ENCODE data around the gene DMAC2L.

DMAC2L gene

DNA sequence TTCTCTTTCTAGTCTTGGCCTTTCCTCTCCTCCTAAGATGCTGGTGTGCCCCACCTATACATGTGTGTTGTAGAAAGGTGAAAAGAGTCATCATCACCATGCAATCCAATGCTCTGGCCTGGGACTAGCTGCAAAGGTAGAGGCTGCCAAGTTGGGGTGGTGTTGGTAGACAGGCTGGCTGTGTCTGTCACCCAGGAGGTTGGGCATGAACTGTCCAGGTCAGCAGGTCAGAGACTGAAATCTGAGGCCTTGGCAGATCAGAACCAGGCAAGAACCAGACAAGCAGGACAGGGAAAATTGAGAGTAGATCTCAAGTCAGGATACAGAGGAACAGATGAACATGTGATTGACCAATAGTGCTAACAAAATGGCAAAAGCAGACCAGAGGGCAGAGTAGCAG, 26.3 kb upstream of the DMAC2L start:
- Histone ChIP-seq H4K20me1 (ENCODE audit: low read depth, low read length) (no peaks in the 10 kb centered on the region), H2AFZ (ENCODE audit: low read depth, low read length, severe bottlenecking) (no peak overlapping the region), H3K4me3 (ENCODE audit: insufficient read depth, low read length, poor library complexity, severe bottlenecking) (no peak overlapping the region), H3K27ac (ENCODE audit: low read depth, low read length) (no peak overlapping the region), H3K27me3 (ENCODE audit: low read length) (no peaks in the 10 kb centered on the region), H3K9me2 (replicated peaks; ENCODE audit: insufficient read depth, low read length) (no peaks in the 10 kb centered on the region), H3K36me3 (ENCODE audit: low read length) (no peaks in the 10 kb centered on the region), H3F3A (ENCODE audit: insufficient read depth) (no peaks in the 10 kb centered on the region), H3K79me2 (ENCODE audit: insufficient read depth, low read length) (no peaks in the 10 kb centered on the region), H3K9ac (ENCODE audit: low read length) (no peak overlapping the region), H3K4me2 (ENCODE audit: low read depth, low read length, poor library complexity, severe bottlenecking) (no peak overlapping the region), H3K9me3 (ENCODE audit: insufficient read depth, low read length) (no peaks in the 10 kb centered on the region)
- TF ChIP-seq, protein P1, sequence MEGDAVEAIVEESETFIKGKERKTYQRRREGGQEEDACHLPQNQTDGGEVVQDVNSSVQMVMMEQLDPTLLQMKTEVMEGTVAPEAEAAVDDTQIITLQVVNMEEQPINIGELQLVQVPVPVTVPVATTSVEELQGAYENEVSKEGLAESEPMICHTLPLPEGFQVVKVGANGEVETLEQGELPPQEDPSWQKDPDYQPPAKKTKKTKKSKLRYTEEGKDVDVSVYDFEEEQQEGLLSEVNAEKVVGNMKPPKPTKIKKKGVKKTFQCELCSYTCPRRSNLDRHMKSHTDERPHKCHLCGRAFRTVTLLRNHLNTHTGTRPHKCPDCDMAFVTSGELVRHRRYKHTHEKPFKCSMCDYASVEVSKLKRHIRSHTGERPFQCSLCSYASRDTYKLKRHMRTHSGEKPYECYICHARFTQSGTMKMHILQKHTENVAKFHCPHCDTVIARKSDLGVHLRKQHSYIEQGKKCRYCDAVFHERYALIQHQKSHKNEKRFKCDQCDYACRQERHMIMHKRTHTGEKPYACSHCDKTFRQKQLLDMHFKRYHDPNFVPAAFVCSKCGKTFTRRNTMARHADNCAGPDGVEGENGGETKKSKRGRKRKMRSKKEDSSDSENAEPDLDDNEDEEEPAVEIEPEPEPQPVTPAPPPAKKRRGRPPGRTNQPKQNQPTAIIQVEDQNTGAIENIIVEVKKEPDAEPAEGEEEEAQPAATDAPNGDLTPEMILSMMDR (IDR thresholded peaks at IDR 0.05; ENCODE audit: insufficient read depth, low read length, poor library complexity, severe bottlenecking), result no peak
- TF ChIP-seq EZH2phosphoT487 (conservative IDR thresholded peaks at IDR 0.05; ENCODE audit: low read length), result no peak

DNA sequence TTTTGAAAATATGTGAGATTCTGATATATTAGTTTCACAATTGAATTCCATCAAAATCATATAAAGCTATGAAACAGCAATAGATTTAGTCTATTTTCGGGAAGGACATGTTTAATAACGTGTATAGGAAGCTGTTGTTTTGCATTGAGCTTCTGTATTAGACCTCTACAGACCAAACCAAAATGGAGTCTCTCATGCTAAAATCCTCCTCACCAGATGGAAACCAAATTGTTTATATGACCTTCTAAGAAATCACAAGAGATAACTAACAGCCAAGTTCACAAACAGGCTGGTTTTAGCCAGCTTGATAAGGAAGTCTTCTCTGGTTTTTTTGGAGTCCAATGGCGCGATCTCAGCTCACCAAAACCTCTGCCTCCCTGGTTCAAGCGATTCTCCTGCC, 24.0 kb upstream of the DMAC2L start:
- TF ChIP-seq EZH2phosphoT487 (conservative IDR thresholded peaks at IDR 0.05; ENCODE audit: low read length), result no peak
- TF ChIP-seq, protein P1 (IDR thresholded peaks at IDR 0.05; ENCODE audit: insufficient read depth, low read length, poor library complexity, severe bottlenecking), result no peak
- no peak overlapping the region for H2AFZ ChIP-seq (ENCODE audit: low read depth, low read length, severe bottlenecking)
- H3F3A ChIP-seq (ENCODE audit: insufficient read depth), result no peaks in the 10 kb centered on the region
- no peak overlapping the region for H3K9ac ChIP-seq (ENCODE audit: low read length)
- no peaks in the 10 kb centered on the region for H4K20me1 ChIP-seq (ENCODE audit: low read depth, low read length)
- H3K79me2 ChIP-seq (ENCODE audit: insufficient read depth, low read length), result no peaks in the 10 kb centered on the region
- no peak overlapping the region for H3K4me2 ChIP-seq (ENCODE audit: low read depth, low read length, poor library complexity, severe bottlenecking)
- H3K27me3 ChIP-seq (ENCODE audit: low read length), result no peaks in the 10 kb centered on the region
- H3K9me3 ChIP-seq (ENCODE audit: insufficient read depth, low read length), result no peaks in the 10 kb centered on the region
- H3K4me3 ChIP-seq (ENCODE audit: insufficient read depth, low read length, poor library complexity, severe bottlenecking), result no peak overlapping the region
- peaks cover 18% of the 10 kb centered on the region for H3K36me3 ChIP-seq (ENCODE audit: low read length)
- no peaks in the 10 kb centered on the region for H3K9me2 ChIP-seq (replicated peaks; ENCODE audit: insufficient read depth, low read length)
- no peak overlapping the region for H3K27ac ChIP-seq (ENCODE audit: low read depth, low read length)

DNA sequence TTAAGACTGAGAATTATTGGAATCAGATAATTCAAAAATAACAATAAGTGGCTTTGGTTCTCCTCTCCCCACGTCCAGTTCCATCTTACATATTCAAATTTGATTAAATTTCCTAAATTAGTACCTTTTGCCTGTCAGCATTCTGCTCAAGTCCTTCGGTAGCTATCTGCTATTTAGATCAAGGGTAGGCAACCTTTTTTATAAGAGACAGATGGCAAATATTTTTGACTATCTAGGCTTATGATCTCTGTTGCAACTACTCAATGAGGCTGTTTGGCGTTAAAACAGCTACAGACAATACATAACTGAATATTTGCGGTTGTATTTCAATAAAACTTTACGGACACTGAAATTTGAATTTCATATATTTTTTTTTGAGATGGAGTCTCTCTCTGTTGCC, 21.8 kb upstream of the DMAC2L start:
- Histone ChIP-seq H3K79me2 (ENCODE audit: insufficient read depth, low read length) (no peaks in the 10 kb centered on the region), H4K20me1 (ENCODE audit: low read depth, low read length) (no peaks in the 10 kb centered on the region), H3K36me3 (ENCODE audit: low read length) (peaks cover 20% of the 10 kb centered on the region), H2AFZ (ENCODE audit: low read depth, low read length, severe bottlenecking) (no peak overlapping the region), H3K27ac (ENCODE audit: low read depth, low read length) (no peak overlapping the region), H3K9me3 (ENCODE audit: insufficient read depth, low read length) (no peaks in the 10 kb centered on the region), H3K27me3 (ENCODE audit: low read length) (no peaks in the 10 kb centered on the region), H3F3A (ENCODE audit: insufficient read depth) (no peaks in the 10 kb centered on the region), H3K4me3 (ENCODE audit: insufficient read depth, low read length, poor library complexity, severe bottlenecking) (no peak overlapping the region), H3K9ac (ENCODE audit: low read length) (no peak overlapping the region), H3K4me2 (ENCODE audit: low read depth, low read length, poor library complexity, severe bottlenecking) (no peak overlapping the region), H3K9me2 (replicated peaks; ENCODE audit: insufficient read depth, low read length) (no peaks in the 10 kb centered on the region)
- TF ChIP-seq, protein P1 (IDR thresholded peaks at IDR 0.05; ENCODE audit: insufficient read depth, low read length, poor library complexity, severe bottlenecking), result no peak
- no peak for TF ChIP-seq EZH2phosphoT487 (conservative IDR thresholded peaks at IDR 0.05; ENCODE audit: low read length)
